ENCODE measurements around the gene ZNF407.

- TF ChIP-seq CTCF (IDR thresholded peaks at IDR 0.05) = no peak
- no peak for TF ChIP-seq POLR2AphosphoS5 (IDR thresholded peaks at IDR 0.05)
- TF ChIP-seq POLR2A (IDR thresholded peaks at IDR 0.05) = no peak
These were observed 408.0 kb downstream of the ZNF407 start for GRCh38 chr18:75005626-75006025.
